Thyroid gland (tissue), 4 donors: ENCODE data around the gene MMP14.

Source experiments
- CTCF ChIP-seq, 6 experiments: fragments of 200-600 bp in 3 of 6; fragments of 450-650 bp in 3 of 6; sonication (generic) in 3 of 6; IDR thresholded peaks; one replicate each; pipeline ENCODE4 v1.5.1; 2016 to 2019; ENCODE audit warnings: antibody characterized with exemption in 6 of 6, mild to moderate bottlenecking in 2 of 6, inconsistent platforms in 1 of 6, moderate library complexity in 1 of 6
- POLR2A ChIP-seq, 2 donors: fragments of 450-650 bp; IDR thresholded peaks; one replicate each; pipeline ENCODE4 v1.6.1; 2017; ENCODE audit warnings: antibody characterized with exemption in 2 of 2, mild to moderate bottlenecking in 2 of 2, moderate library complexity in 1 of 2

GRCh38 chr14:22798528-22798927 is 37.9 kb upstream of the MMP14 start:
- TF ChIP-seq POLR2A (IDR thresholded peaks at IDR 0.05) = no peak
- TF ChIP-seq CTCF (IDR thresholded peaks at IDR 0.05) = no peak
